HG02981 (cell line): ENCODE measurements around the gene MRPS15.

Source experiments
- ATAC-seq: cut with Tn5 transposase; IDR thresholded peaks from one replicate; pipeline ENCODE4 v1.9.1; 2021; ENCODE audit warnings: mild to moderate bottlenecking, moderate library complexity; ENCODE audit not compliant: unreplicated experiment

MRPS15 gene

GRCh38 chr1:36421649-36422048 lies 42.5 kb downstream of the MRPS15 start:
- ATAC-seq = no peak

GRCh38 chr1:36420836-36421317 lies 43.3 kb downstream of the MRPS15 start:
- ATAC-seq = no peak

- ATAC-seq = no peak
Observed at GRCh38 chr1:36420409-36420808, 43.8 kb downstream of the MRPS15 start.

- no peak for ATAC-seq
Observed at GRCh38 chr1:36419569-36419968, 44.6 kb downstream of the MRPS15 start.

- ATAC-seq = no peak
Observed at GRCh38 chr1:36419140-36419539, 45.0 kb downstream of the MRPS15 start.

GRCh38 chr1:36417931-36418330 lies 46.3 kb downstream of the MRPS15 start:
- no peak for ATAC-seq

- no peak for ATAC-seq
Observed at GRCh38 chr1:36415661-36416326, 48.4 kb downstream of the MRPS15 start.

- ATAC-seq = no peak
Observed at GRCh38 chr1:36414384-36414783, 49.8 kb downstream of the MRPS15 start.

- ATAC-seq = no peak
Observed at GRCh38 chr1:36411674-36412648, 52.2 kb downstream of the MRPS15 start.

GRCh38 chr1:36408479-36408878 lies 55.7 kb downstream of the MRPS15 start:
- no peak for ATAC-seq

GRCh38 chr1:36406440-36406839 lies 57.7 kb downstream of the MRPS15 start:
- no peak for ATAC-seq
